OCI-LY7 (cell line): Measurements from ENCODE around the gene ZNF678. TPM values are rescaled to one million over a fixed set of nuclear protein-coding genes. Genes with fewer than 3 reads are reported as not detected.

Source experiments
- BruUV-seq: library from RNA; stranded (reverse); fragments of 400-500 nt; replicated peaks from 2 replicates; lab custom pipeline; 2021; lab: Mats Ljungman, UMichigan
- CTCF ChIA-PET: fragments of 300-600 bp; sonication (Branson Sonifier 250); formaldehyde crosslinking; loops from one replicate; lab custom pipeline; 2022; ENCODE audit warnings: antibody characterized with exemption; ENCODE audit not compliant: unreplicated experiment; lab: Charles Lee
- POLR2A ChIA-PET: fragments of 300-600 bp; sonication (Branson Sonifier 250); formaldehyde crosslinking; loops from one replicate; lab custom pipeline; 2022; ENCODE audit warnings: antibody characterized with exemption; lab: Charles Lee
- DNase-seq: peaks from one replicate; pipeline ENCODE4 v3.0.0-alpha.2; 2015; ENCODE audit warnings: low spot score
- H2AFZ ChIP-seq: fragments of 200-600 bp; sonication (generic), shearing (Covaris generic); 2 replicates; pipeline ENCODE4 v1.6.1; 2014; ENCODE audit warnings: mild to moderate bottlenecking, antibody characterized with exemption, low read length, moderate library complexity
- H3K27ac ChIP-seq: fragments of 200-600 bp; sonication (generic); 2 replicates; pipeline ENCODE4 v1.5.1; 2014; ENCODE audit warnings: mixed run types, low read depth, mild to moderate bottlenecking, moderate library complexity, low read length, inconsistent platforms; ENCODE audit not compliant: poor library complexity, severe bottlenecking
- H3K36me3 ChIP-seq: fragments of 200-600 bp; sonication (generic); 2 replicates; pipeline ENCODE4 v1.6.1; 2014; ENCODE audit warnings: mild to moderate bottlenecking, antibody characterized with exemption, low read length, moderate library complexity, mixed read lengths; ENCODE audit not compliant: insufficient read depth
- H3K4me1 ChIP-seq: fragments of 200-600 bp; sonication (generic); 2 replicates; pipeline ENCODE4 v1.5.1; 2014; ENCODE audit warnings: mild to moderate bottlenecking, low read length; ENCODE audit not compliant: insufficient read depth, poor library complexity, severe bottlenecking
- H3K4me2 ChIP-seq: fragments of 200-600 bp; sonication (generic); 2 replicates; pipeline ENCODE4 v1.6.1; 2014; ENCODE audit warnings: mild to moderate bottlenecking, low read length
- H3K4me3 ChIP-seq: fragments of 200-600 bp; sonication (generic); 2 replicates; pipeline ENCODE4 v1.5.1; 2014; ENCODE audit warnings: mild to moderate bottlenecking, low read depth, low read length; ENCODE audit not compliant: poor library complexity, severe bottlenecking
- H3K79me2 ChIP-seq: fragments of 200-600 bp; sonication (generic); 2 replicates; pipeline ENCODE4 v1.6.1; 2016; ENCODE audit warnings: low read depth, mild to moderate bottlenecking, low read length, moderate library complexity, mixed read lengths; ENCODE audit not compliant: insufficient read depth
- H3K9me2 ChIP-seq: fragments of 200-600 bp; sonication (generic); 2 replicates; pipeline ENCODE4 v1.6.1; 2016; ENCODE audit warnings: mild to moderate bottlenecking, low read length, mixed read lengths; ENCODE audit not compliant: insufficient read depth
- H3K9me3 ChIP-seq: fragments of 200-600 bp; sonication (generic); 2 replicates; pipeline ENCODE4 v1.6.1; 2014; ENCODE audit warnings: mild to moderate bottlenecking, mixed run types, low read length, mixed read lengths
- H4K20me1 ChIP-seq: fragments of 200-600 bp; sonication (generic); 2 replicates; pipeline ENCODE4 v1.6.1; 2014; ENCODE audit warnings: mild to moderate bottlenecking, antibody characterized with exemption, low read length, moderate library complexity, mixed read lengths; ENCODE audit not compliant: insufficient read depth
- CTCF ChIP-seq: fragments of 200-600 bp; sonication (generic); conservative IDR thresholded peaks from 2 replicates; pipeline ENCODE4 v1.5.1; 2014; ENCODE audit warnings: mild to moderate bottlenecking, antibody characterized with exemption, low read length, moderate library complexity, mixed read lengths
- EZH2phosphoT487 ChIP-seq: fragments of 200-600 bp; sonication (generic); IDR thresholded peaks from 2 replicates; pipeline ENCODE4 v1.6.1; 2018; ENCODE audit warnings: low read depth, borderline replicate concordance, mild to moderate bottlenecking, mixed run types, antibody characterized with exemption, low read length, moderate library complexity, mixed read lengths
- intact Hi-C: fragments of 100-400 bp; cut with micrococcal nuclease; formaldehyde crosslinking; loops from one replicate; pipeline ENCODE4 v1.10.0; 2022; ENCODE audit not compliant: unreplicated experiment
- total RNA-seq, 2 experiments: library from RNA; depleted of rRNA in 1 of 2; stranded (reverse); fragments of >200 nt in 1 of 2; shearing (Covaris generic) in 1 of 2; gene quantifications; 2 replicates each; pipeline ENCODE4 v1.2.3, GENCODE V29; 2014 to 2022

ZNF678 gene
- total RNA-seq, 2 experiments from 2014 or later = 19.7 to 23.9 TPM

GRCh38 chr1:227557962-227558725 is 5.2 kb upstream of the ZNF678 start:
- Histone ChIP-seq H4K20me1 (no peaks in the 10 kb centered on the region), H3K4me1 (peaks cover 3% of the 10 kb centered on the region), H3K9me3 (peaks cover 6% of the 10 kb centered on the region; the same call in 1 of the 2 replicates), H3K9me2 (no peaks in the 10 kb centered on the region), H3K36me3 (no peaks in the 10 kb centered on the region), H3K79me2 (no peaks in the 10 kb centered on the region), H3K27ac (no peak overlapping the region), H3K4me3 (no peak overlapping the region), H3K4me2 (no peak overlapping the region), H2AFZ (no peak overlapping the region)
- BruUV-seq = no TSS peak
- ChIA-PET CTCF (no interaction called here), POLR2A (interaction anchor here (1.3 kb wide), 1 partner anchor 10 kb away, joined by 4 read pairs; no protein-coding TSS in a partner anchor)
- intact Hi-C loops = no loop called here
- TF ChIP-seq EZH2phosphoT487 (no peak), CTCF (no peak)
- DNase-seq = no peak

GRCh38 chr1:227558732-227559262 is 4.6 kb upstream of the ZNF678 start:
- CTCF ChIA-PET = no interaction called here
- intact Hi-C loops = no loop called here
- H3K4me1 ChIP-seq = peaks cover 4% of the 10 kb centered on the region
- H3K9me2 ChIP-seq = no peaks in the 10 kb centered on the region
- H3K4me3 ChIP-seq = no peak overlapping the region
- H3K36me3 ChIP-seq = no peaks in the 10 kb centered on the region
- DNase-seq = no peak
- peaks cover under 1% of the 10 kb centered on the region; the same call in 1 of the 2 replicates for H3K79me2 ChIP-seq
- TF ChIP-seq CTCF = no peak
- TF ChIP-seq EZH2phosphoT487 = no peak
- H3K9me3 ChIP-seq = peaks cover 6% of the 10 kb centered on the region; the same call in 1 of the 2 replicates
- no peak overlapping the region for H3K4me2 ChIP-seq
- no peak overlapping the region for H3K27ac ChIP-seq
- no TSS peak for BruUV-seq
- no peaks in the 10 kb centered on the region for H4K20me1 ChIP-seq
- H2AFZ ChIP-seq = no peak overlapping the region
- POLR2A ChIA-PET = interaction anchor here (1.3 kb wide), 1 partner anchor 10 kb away, joined by 4 read pairs; no protein-coding TSS in a partner anchor

- Histone ChIP-seq H3K79me2 (peaks cover 8% of the 10 kb centered on the region), H4K20me1 (no peaks in the 10 kb centered on the region), H3K9me3 (peaks cover 6% of the 10 kb centered on the region; the same call in 1 of the 2 replicates), H3K9me2 (no peaks in the 10 kb centered on the region), H2AFZ (no peak overlapping the region), H3K4me1 (peaks cover 7% of the 10 kb centered on the region), H3K4me2 (no peak overlapping the region), H3K36me3 (no peaks in the 10 kb centered on the region), H3K4me3 (no peak overlapping the region), H3K27ac (no peak overlapping the region)
- ChIA-PET POLR2A (no interaction called here), CTCF (no interaction called here)
- BruUV-seq = no TSS peak
- DNase-seq = no peak
- TF ChIP-seq EZH2phosphoT487 (no peak), CTCF (no peak)
- intact Hi-C loops = no loop called here
Observed at GRCh38 chr1:227559499-227559898, 3.9 kb upstream of the ZNF678 start.
